ENCODE data around the gene UQCRH.
"Not testable (repeated sequence)": the region's sequence is repeated elsewhere in the genome, so short reads cannot be mapped to it uniquely, and the experiment has no call there.

UQCRH gene

DNA sequence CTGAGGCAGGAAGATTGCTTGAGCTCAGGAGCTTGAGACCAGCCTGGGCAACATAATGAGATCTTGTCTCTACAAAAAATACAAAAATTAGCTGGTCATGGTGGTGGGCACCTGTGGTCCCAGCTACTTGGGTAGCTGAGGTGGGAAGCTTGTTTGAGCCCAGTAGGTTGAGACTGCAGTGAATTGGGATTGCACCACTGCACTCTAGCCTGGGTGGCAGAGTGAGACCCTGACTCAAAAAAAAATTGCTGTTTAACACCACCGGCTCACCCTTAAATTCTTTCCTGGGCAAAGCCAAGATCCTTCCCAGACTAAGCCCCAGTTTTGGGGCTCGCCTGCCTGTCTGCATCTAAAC lies 30.5 kb downstream of the UQCRH start:
- no peak for DNase-seq

DNA sequence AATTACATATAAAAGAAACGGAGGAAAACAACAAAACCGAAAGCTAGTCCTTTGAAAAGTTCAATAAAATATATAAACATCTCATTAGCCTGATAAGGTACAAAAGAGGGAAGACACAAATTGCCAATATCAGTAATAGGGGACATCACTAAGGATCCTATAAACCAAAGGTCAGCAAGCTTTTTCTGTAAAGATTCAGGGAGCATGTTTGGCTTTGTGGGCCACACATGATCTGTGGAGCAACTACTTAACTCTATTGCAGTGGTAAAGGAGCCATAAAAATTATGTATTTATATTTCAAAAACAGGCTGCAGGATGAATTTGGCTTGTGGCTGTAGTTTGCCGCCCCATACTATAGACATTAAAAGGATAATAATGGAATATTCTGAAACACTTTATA lies 31.6 kb downstream of the UQCRH start:
- DNase-seq = no peak

DNA sequence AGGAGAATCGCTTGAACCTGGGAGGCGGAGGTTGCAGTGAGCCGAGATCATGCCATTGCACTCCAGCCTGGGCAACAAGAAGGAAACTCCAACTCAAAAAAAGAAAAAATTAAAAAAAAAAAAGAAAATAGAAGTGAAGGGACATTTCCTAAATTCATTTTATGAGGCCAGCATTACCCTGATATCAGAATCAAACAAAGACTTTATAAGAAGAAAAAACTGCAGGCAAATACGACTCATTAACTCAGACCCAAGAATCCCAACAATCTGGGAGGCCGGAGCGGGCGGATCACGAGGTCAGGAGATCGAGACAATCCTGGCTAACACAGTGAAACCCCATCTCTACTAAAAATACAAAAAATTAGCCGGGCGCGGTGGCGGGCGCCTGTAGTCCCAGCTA lies 33.9 kb downstream of the UQCRH start:
- DNase-seq = not testable (repeated sequence)

DNA sequence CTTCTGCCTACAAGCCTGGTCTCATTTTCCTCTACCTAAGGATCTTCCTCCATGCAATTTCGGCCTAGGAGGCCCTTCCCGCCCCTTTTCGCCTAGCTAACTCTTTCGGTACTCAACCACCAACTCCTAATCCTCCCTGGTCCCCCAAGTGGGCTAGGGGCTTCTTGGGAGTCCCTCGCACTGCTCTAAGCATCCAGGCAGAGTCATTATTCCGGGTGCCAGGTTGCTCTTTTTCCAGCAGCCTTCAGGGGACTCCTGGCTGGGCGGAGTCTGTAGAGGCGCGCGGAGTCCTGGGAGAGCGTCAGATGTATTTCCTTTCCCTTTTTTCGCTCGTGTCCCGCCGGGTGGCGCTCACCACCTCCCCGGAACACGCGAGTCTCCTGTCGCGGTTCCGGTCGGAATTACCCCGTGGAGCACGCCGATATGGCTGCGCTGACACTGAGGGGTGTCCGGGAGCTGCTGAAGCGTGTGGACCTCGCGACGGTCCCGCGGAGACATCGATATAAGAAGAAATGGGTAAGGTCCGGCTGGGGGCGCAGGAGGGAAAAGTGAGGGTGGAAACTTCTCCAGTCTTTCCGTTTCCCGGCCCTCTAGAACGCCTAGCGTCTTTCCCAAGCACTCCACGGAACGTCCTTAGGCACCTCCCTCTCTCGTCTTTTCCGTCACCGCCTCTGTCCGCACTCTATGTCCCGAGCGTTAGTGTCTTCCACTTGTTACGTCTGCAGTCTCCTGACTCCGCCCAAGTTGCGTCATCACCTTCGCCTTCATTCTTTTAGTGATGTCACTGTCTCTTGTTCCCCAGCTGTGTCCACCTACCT lies 37.1 kb downstream of the UQCRH start, which contains the start of gene NSUN4:
TSS of gene NSUN4 (plus strand) at position 404 of the 818 bp plus-strand sequence. CDS start at position 424, 20 bp downstream.
- peak; percentile 92 for DNase-seq

DNA sequence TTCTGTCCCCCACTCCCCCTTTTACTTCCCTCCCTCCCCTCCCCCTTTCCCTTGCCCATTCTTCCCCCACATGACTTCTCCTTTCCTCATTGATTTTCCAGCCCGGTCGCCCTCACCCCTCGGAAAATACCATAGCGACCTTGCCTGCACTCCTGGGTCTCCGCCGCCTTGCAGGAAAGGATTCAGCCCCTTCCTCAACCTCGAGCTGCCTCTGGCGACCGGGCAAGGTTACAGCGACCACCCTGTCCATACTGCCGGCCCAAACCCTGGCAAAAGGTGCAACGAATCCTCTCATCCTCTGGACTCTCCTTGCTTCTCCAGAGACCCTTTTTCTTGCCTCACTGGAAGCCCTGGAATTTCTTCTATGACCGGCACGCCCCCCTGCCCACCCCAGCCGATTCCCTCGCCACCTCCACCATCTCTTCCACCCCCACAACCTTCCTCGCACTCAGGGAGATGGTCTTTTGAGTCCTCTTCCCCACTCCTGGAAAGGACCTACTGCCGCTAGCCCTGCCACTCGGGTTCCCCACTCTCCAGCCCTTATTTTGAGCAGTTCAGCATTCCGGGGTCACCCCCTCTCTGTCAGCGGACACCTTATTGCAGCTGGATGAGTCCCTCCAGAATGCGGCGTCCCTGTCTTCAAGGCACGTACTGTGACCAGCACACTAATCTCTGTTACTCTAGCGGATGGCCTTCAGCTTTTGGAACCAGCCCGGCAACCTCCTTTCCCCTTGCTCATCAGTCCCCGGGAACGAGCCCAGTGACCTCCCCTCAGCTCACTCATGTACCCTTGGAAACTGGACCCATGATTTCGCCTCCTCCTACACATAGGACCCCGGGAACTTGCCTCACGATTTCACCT lies 38.0 kb downstream of the UQCRH start:
- no peak for DNase-seq

DNA sequence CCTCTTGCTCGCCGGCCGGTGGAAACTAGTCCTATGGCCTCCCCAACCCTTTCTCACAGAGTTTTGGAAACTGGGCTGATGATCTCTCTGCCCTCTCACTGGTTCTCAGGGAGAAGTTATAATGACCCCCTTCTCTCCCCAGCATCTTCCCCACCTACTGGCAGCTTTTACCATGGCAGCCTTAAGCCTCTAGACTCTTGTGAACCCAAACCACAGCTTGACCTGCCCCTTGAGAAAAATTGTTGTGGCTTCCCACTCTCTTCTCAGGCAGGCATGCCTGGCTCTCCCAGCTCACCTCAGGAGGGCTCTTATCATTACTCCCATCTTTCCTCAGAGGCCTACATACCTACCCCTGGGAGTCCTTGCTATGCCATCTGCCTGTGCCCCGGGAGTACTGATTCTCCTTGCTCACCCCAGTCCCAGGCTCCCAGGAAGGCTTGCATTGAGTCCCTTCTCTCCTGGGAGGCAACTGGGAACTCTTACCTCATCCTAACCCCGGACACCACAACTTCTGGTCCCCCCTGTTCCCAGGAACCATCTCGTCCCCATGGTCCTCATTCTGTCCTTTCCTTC lies 38.7 kb downstream of the UQCRH start:
- DNase-seq = peak; percentile 20

DNA sequence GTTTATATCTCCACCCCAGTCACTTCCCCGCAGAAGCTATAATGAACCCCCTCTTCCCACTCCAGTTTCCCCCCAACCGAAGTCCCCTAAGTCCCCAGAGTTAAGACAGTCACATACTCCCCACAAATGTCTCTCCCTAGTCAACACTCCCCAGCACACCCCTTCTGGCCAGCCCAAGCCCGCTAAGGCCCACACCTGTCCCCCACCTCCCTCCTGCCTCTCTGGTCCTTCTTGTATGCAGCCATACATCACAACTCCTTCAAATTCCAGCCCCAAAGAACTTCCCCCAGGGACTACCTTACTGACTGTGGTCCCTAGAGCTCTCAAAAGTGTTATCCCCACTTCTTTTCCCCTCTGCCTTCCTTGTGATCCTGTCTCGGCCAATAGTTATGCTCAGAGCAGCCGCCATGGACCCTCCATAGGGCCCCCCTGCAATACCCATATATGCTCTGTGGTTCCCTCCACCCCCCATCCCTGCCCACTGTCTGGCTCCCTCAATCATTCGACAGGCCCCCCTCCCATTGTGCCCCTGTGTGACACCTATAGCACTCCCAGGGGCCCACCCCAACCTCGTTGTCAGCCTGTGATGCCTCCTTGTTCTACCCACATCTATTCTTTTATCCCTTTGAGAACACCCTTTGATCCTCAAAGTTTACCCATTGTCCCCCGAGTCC lies 39.3 kb downstream of the UQCRH start:
- no peak for DNase-seq

DNA sequence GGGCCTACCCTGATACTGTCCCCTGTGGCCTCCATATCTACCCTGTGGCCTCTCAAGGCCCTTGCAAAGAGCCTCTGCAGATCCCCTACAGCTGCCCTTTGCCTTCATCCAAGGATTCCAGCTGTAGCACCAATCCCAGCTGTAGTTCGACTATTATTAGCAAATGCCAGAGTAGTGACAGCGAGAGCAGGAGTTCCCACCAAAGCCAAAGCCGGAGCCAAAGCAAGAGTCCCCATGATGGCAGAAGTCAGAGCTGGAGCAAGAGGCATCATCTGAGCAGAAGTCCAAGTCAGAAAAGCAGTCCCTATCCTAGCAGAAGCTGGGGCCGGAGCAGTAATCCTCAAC lies 39.8 kb downstream of the UQCRH start:
- DNase-seq = no peak

DNA sequence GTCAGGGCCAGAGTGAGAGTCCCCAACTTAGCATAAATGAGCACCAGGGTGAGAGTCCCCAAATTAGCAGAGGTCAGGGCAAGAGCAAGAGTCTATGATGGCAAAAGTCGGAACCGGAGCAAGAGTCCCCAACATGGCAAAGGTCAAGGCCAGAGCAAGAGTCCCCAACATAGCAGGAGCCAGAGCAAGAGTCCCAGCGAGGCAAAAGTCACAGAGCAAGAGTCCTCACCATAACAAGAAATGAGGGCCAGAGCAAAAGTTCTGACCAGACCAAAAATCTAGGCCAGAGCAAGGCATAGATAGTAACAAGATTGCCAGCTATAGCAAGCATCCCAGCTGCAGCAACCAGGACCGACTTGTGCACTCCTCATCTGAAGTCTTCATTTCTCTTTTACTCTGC lies 40.2 kb downstream of the UQCRH start:
- no peak for DNase-seq

DNA sequence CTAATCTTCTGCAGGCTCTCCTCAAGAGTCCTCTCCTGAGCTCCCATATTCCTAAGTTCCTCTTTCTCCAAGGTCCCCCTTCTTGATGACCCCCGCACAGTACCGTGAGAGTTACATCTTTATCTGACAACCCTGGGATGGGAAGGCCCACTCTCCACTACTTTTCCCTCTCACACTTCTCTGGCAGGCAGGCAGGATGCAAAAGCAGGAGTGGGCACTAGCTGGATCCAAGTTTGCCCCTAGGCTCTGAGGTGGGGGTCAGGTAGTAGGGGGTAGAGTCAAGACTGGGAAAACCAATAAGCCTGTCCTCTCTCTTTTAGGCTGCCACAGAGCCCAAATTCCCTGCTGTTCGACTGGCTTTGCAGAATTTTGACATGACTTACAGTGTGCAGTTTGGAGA lies 41.0 kb downstream of the UQCRH start:
- DNase-seq = no peak

DNA sequence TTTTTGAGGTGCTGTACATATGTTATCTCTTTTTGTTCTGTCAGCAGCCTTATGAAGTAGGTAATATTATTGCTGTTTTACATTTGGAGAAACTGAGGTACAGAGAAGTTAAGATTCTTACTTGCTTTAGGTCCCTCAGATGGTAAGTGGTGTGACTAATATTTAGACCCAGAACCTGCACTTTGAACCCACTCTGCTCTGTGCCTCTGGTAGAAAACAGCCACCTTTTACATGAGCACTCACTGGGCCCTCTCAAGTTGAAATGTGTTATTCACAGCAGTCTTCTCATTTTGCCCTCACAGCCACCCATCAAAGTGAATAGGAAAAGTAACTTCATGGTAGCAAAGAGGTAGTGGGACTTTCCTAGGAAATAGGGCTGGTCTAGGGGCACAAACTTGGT lies 41.8 kb downstream of the UQCRH start:
- DNase-seq = no peak

DNA sequence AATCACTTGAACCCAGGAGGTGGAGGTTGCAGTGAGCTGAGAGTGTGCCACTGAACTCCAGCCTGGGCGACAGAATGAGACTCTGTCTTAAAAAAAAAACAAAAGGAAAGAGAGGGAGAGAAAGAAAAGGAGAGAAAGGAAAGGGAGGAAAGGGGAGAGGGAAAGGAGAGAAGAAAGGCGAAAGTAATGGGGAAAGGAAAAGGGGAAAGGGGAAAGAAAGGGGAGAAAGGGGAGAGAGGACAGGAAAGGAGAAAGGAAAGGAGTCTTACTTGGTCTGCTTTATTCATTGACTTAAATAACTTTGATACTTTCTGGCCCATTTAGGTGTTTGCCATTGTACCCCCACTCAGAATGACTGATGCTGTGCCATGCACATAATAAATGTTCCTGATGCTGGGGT lies 48.9 kb downstream of the UQCRH start:
- DNase-seq = no peak

DNA sequence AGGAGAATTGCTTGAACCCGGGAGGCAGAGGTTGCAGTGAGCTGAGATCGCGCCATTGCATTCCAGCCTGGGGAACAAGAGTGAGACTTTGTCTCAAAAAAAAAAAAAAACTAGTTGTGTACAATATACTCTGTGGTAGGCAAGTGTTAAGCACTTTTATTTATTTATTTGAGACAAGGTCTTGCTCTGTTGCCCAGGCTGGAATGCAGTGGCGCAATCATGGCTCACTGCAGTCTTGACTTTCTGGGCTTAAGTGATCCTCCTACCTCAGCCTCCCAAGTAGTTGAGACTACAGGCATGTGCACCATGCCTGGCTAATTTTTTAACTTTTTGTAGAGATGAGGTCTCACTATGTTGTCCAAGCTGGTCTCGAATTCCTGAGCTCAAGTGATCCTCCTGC lies 52.4 kb downstream of the UQCRH start:
- not testable (repeated sequence) for DNase-seq

DNA sequence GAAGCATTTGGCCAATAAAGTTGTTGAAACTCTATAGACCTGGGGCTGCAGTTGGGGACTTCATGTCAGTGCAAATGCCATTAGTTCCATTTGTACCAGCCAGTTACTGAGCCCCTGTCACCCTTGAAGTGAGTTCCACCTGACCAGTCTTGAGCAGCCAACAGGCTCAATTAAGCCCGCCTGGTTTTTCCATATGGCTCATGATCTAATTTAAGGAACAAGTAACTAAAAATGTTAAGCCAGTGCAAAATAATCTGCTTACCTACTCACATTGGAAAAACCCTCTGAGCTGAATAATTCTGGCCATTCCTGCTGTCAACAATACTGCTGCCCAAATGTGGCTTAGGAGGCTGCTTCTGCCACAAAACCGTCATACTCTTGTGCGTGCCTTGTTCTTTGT lies 58.7 kb downstream of the UQCRH start:
- no peak for DNase-seq

DNA sequence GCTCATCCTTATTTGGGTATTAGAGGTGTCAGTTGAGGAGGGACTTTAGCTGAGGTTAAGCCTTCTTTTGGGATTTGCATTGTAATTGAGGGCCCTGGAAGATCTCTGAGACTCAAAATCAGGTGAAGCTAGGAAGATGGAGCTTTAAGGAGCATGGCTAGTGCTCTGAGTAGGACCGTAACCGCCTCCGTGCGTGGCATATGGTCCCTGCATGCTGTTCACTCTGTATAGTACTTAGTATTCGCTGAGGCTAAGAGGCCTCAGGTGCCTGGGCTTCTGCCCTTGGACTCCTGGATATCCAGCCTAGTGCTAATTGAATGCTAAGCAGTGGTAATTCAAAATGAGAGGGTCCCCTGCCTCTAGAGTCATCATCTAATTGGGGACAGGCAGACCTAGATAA lies 59.6 kb downstream of the UQCRH start:
- DNase-seq = no peak

DNA sequence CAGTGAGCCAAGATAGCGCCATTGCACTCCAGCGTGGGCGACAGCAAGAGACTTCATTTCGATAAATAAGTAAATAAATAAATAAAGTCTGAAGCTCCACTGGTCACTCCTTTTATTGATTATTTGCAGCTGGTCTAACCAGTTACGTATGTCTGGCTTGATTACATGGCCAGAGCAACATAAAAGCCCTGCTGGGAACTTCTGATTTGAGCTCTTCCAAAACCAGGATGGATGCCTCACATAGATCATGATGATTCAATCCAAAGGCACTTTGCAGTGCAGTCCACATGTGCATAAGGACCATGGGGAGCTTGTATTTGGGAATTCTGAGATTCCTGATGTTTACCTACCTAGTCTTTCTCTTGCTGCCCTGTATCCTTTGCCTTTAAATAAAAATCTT lies 61.1 kb downstream of the UQCRH start:
- DNase-seq = no peak

DNA sequence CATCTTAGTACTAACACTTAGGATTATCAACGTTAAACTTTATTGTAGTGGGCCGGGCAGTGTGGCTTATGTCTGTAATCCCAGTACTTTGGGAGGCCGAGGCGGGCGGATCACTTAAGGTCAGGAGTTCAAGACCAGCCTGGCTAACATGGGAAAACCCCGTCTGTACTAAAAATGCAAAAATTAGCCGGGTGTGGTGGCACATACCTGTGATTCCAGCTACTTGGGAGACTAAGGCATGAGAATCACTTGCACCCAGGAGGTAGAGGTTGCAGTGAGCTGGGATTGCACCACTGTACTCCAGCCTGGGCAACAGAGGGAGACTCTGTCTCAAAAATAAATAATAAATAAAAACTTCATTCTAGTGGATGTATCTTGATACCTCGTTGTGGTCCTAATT lies 62.3 kb downstream of the UQCRH start:
- not testable (repeated sequence) for DNase-seq
